SK-N-SH (cell line): ENCODE measurements around the gene SEPSECS. TPM values are rescaled to one million over a fixed set of nuclear protein-coding genes. Genes with fewer than 3 reads are reported as not detected.
A peak's percentile ranks its signal among the peaks of the same experiment; 100 is the strongest.

Experiments
- CTCF ChIA-PET: fragments of 300-600, 350-600 bp; formaldehyde crosslinking; extraction: SDS; loops from one replicate; lab custom pipeline; 2021; lab: Yijun Ruan, JAX
- POLR2A ChIA-PET: fragments of 350-600 bp; sonication (Branson Sonifier 250); formaldehyde crosslinking; extraction: SDS; loops from one replicate; lab custom pipeline; 2020; ENCODE audit warnings: antibody characterized with exemption, inconsistent platforms; lab: Yijun Ruan, JAX
- DNase-seq: peaks from one replicate; pipeline ENCODE4 v3.0.0; 2012
- H2AFZ ChIP-seq: fragments of 200-600 bp; sonication (generic); 2 replicates; pipeline ENCODE4 v1.8.1; 2016; ENCODE audit warnings: antibody characterized with exemption, mild to moderate bottlenecking, low read depth
- H3F3A ChIP-seq: fragments of 200-600 bp; sonication (generic); replicated peaks from 2 replicates; pipeline ENCODE3; 2016; ENCODE audit warnings: antibody characterized with exemption, mild to moderate bottlenecking; ENCODE audit not compliant: insufficient read depth
- H3K27ac ChIP-seq, 2 experiments: fragments of 200-500 bp in 1 of 2; fragments of 200-600 bp in 1 of 2; sonication (Bioruptor generic) in 1 of 2; sonication (generic), shearing (Covaris generic) in 1 of 2; 2 replicates each; pipeline versions ENCODE4 v1.5.1 to v1.6.1; 2014 to 2016; ENCODE audit warnings: low read depth in 2 of 2, inconsistent platforms in 1 of 2, low read length in 1 of 2, mild to moderate bottlenecking in 1 of 2, mixed read lengths in 1 of 2
- H3K27me3 ChIP-seq: fragments of 200-600 bp; sonication (generic), shearing (Covaris generic); 2 replicates; pipeline ENCODE4 v1.6.1; 2016; ENCODE audit warnings: mixed run types; ENCODE audit not compliant: insufficient read depth
- H3K36me3 ChIP-seq, 2 experiments: fragments of 200-500 bp in 1 of 2; fragments of 200-600 bp in 1 of 2; sonication (Bioruptor generic) in 1 of 2; sonication (generic) in 1 of 2; replicated peaks in 1 of 2; 2 replicates each; pipeline versions ENCODE3 to v1.5.1; 2014 to 2016; ENCODE audit warnings: low read length in 1 of 2, mild to moderate bottlenecking in 1 of 2; ENCODE audit not compliant: insufficient read depth in 2 of 2, control insufficient read depth in 1 of 2
- H3K4me1 ChIP-seq, 2 experiments: fragments of 200-500 bp in 1 of 2; fragments of 200-600 bp in 1 of 2; sonication (Bioruptor generic) in 1 of 2; sonication (generic), shearing (Covaris generic) in 1 of 2; 2 replicates each; pipeline versions ENCODE4 v1.5.1 to v1.6.1; 2014 to 2016; ENCODE audit warnings: low read depth in 1 of 2, low read length in 1 of 2, mixed run types in 1 of 2; ENCODE audit not compliant: insufficient read depth in 2 of 2, control insufficient read depth in 1 of 2
- H3K4me2 ChIP-seq: fragments of 200-600 bp; sonication (generic), shearing (Covaris generic); 2 replicates; pipeline ENCODE4 v1.6.1; 2017; ENCODE audit warnings: mixed run types
- H3K4me3 ChIP-seq, 2 experiments: fragments of 200-500 bp in 1 of 2; fragments of 200-600 bp in 1 of 2; sonication (Bioruptor generic) in 1 of 2; sonication (generic), shearing (Covaris generic) in 1 of 2; 2 replicates each; pipeline versions ENCODE4 v1.5.1 to v1.8.1; 2014 to 2016; ENCODE audit warnings: low read depth in 2 of 2, inconsistent platforms in 1 of 2, low read length in 1 of 2, mild to moderate bottlenecking in 1 of 2, mixed read lengths in 1 of 2, moderate library complexity in 1 of 2
- H3K79me2 ChIP-seq: fragments of 200-600 bp; sonication (generic); 2 replicates; pipeline ENCODE4 v1.8.1; 2017; ENCODE audit warnings: mild to moderate bottlenecking; ENCODE audit not compliant: insufficient read depth
- H3K9ac ChIP-seq: fragments of 200-600 bp; sonication (generic); 2 replicates; pipeline ENCODE4 v1.6.1; 2017; ENCODE audit warnings: mixed run types
- H3K9me2 ChIP-seq: fragments of 200-600 bp; sonication (generic); 2 replicates; pipeline ENCODE4 v1.6.1; 2017; ENCODE audit warnings: mixed run types
- H3K9me3 ChIP-seq: fragments of 200-600 bp; sonication (generic); 2 replicates; pipeline ENCODE4 v1.6.1; 2017; ENCODE audit warnings: mixed run types, mild to moderate bottlenecking, moderate library complexity
- H4K20me1 ChIP-seq: fragments of 200-600 bp; sonication (generic); 2 replicates; pipeline ENCODE4 v1.6.1; 2017; ENCODE audit warnings: mild to moderate bottlenecking, mixed run types; ENCODE audit not compliant: insufficient read depth
- CHD2 ChIP-seq: fragments of 150-350 bp; IDR thresholded peaks from 2 replicates; pipeline ENCODE4 v1.6.1; 2018; ENCODE audit warnings: low read length; ENCODE audit not compliant: partially characterized antibody
- CTCF ChIP-seq: fragments of 200-600 bp; sonication (generic); IDR thresholded peaks from 2 replicates; pipeline ENCODE4 v1.6.1; 2017; ENCODE audit warnings: antibody characterized with exemption, mild to moderate bottlenecking, moderate library complexity
- EP300 ChIP-seq, 2 experiments: IDR thresholded peaks; 2 replicates each; pipeline versions ENCODE4 v1.4.0 to v1.6.1; 2012; ENCODE audit warnings: borderline replicate concordance in 1 of 2, low read depth in 1 of 2, low read length in 1 of 2
- FOSL2 ChIP-seq: IDR thresholded peaks from 2 replicates; pipeline ENCODE4 v1.4.0; 2012; ENCODE audit warnings: low read depth, mild to moderate bottlenecking, moderate library complexity, borderline replicate concordance
- FOXJ3 ChIP-seq: sonication (generic); formaldehyde crosslinking; IDR thresholded peaks from 2 replicates; pipeline ENCODE4 v1.5.1; 2020; ENCODE audit warnings: mild to moderate bottlenecking, missing genetic modification reagents
- FOXM1 ChIP-seq: IDR thresholded peaks from 2 replicates; pipeline ENCODE4 v1.4.0; 2012; ENCODE audit warnings: low read depth, mild to moderate bottlenecking
- GATA2 ChIP-seq: sonication (generic); formaldehyde crosslinking; IDR thresholded peaks from 2 replicates; pipeline ENCODE4 v1.5.0; 2020; ENCODE audit warnings: mild to moderate bottlenecking, missing genetic modification reagents
- JUND ChIP-seq: IDR thresholded peaks from 2 replicates; pipeline ENCODE4 v1.4.0; 2012
- MAX ChIP-seq: IDR thresholded peaks from 2 replicates; pipeline ENCODE4 v1.4.0; 2012; ENCODE audit warnings: low read depth
- MEF2A ChIP-seq: IDR thresholded peaks from 2 replicates; pipeline ENCODE4 v1.4.0; 2012; ENCODE audit warnings: low read depth, borderline replicate concordance
- MXI1 ChIP-seq: IDR thresholded peaks from 2 replicates; pipeline ENCODE4 v1.6.1; 2012; ENCODE audit warnings: mild to moderate bottlenecking, low read depth, low read length, improper control_type of control experiment
- NFIC ChIP-seq: IDR thresholded peaks from 2 replicates; pipeline ENCODE4 v1.4.0; 2012; ENCODE audit warnings: borderline replicate concordance
- NRF1 ChIP-seq: IDR thresholded peaks from 2 replicates; pipeline ENCODE4 v1.6.1; 2012; ENCODE audit warnings: low read depth, mild to moderate bottlenecking, low read length
- PBX3 ChIP-seq: IDR thresholded peaks from 2 replicates; pipeline ENCODE4; 2012
- POLR2AphosphoS5 ChIP-seq: IDR thresholded peaks from 2 replicates; pipeline ENCODE4 v1.6.1; 2012; ENCODE audit warnings: low read depth, low read length
- RAD21 ChIP-seq: IDR thresholded peaks from 2 replicates; pipeline ENCODE4 v1.6.1; 2012; ENCODE audit warnings: mild to moderate bottlenecking, low read length
- RCOR1 ChIP-seq: fragments of 150-350 bp; IDR thresholded peaks from 2 replicates; pipeline ENCODE4 v1.6.1; 2017; ENCODE audit warnings: antibody characterized with exemption, low read length
- RFX5 ChIP-seq: IDR thresholded peaks from 2 replicates; pipeline ENCODE4 v1.6.1; 2012; ENCODE audit warnings: mild to moderate bottlenecking, improper control_type of control experiment, low read length
- RXRA ChIP-seq: IDR thresholded peaks from 2 replicates; pipeline ENCODE4 v1.4.0; 2012; ENCODE audit warnings: low read depth, mild to moderate bottlenecking, borderline replicate concordance
- SMC3 ChIP-seq: IDR thresholded peaks from 2 replicates; pipeline ENCODE4 v1.6.1; 2012; ENCODE audit warnings: low read depth, low read length, improper control_type of control experiment
- TCF12 ChIP-seq: IDR thresholded peaks from 2 replicates; pipeline ENCODE4 v1.4.0; 2012
- TEAD4 ChIP-seq: IDR thresholded peaks from 2 replicates; pipeline ENCODE4 v1.4.0; 2012; ENCODE audit warnings: mild to moderate bottlenecking, borderline replicate concordance; ENCODE audit not compliant: insufficient read depth
- USF1 ChIP-seq: IDR thresholded peaks from 2 replicates; pipeline ENCODE4 v1.4.0; 2012; ENCODE audit warnings: low read depth, borderline replicate concordance
- USF2 ChIP-seq: fragments of 150-350 bp; IDR thresholded peaks from 2 replicates; pipeline ENCODE4 v1.6.1; 2017; ENCODE audit warnings: antibody characterized with exemption, low read length, low read depth, borderline replicate concordance
- YY1 ChIP-seq: IDR thresholded peaks from 2 replicates; pipeline ENCODE4 v1.4.0; 2012; ENCODE audit warnings: low read depth, mild to moderate bottlenecking
- ZBTB33 ChIP-seq: IDR thresholded peaks from 2 replicates; pipeline ENCODE4 v1.4.0; 2012; ENCODE audit warnings: low read depth, borderline replicate concordance
- WGBS: methylation state at CpG from one replicate; pipeline ENCODE4 v1.1.6; 2017; ENCODE audit warnings: low lambda C conversion rate; 5-methylcytosine and 5-hydroxymethylcytosine counted together
- polyA plus RNA-seq, 3 experiments: library from polyadenylated mRNA; depleted of rRNA; stranded (reverse); fragments of >200 nt; gene quantifications; 2 replicates each; pipeline ENCODE4 v1.2.3, GENCODE V29; 2012

SEPSECS gene
- polyA plus RNA-seq (2012; rRNA removed), result 2.0 and 2.7 TPM in 2 replicates
- polyA plus RNA-seq (2012; cell fraction: cytosol; rRNA removed), result 2.4 TPM in 2 replicates
- polyA plus RNA-seq (2012; cell fraction: nucleus; rRNA removed), result 2.4 and 6.8 TPM in 2 replicates

- POLR2A ChIA-PET, result interaction anchor here (0.9 to 1.4 kb wide), 2 partner anchors 12 to 74 kb away, joined by 3 to 4 read pairs; partner anchors contain the start of gene PI4K2B
- WGBS, result under 1% methylated on average over 50 of the region's 66 CpGs
- H3K9ac ChIP-seq, result peak within 1 kb of the TSS; percentile 70
- TF ChIP-seq JUND (no peak), SMC3 (0 out of 2 replicates have a peak, but pooled peaks have one; percentile 2), FOXM1 (no peak), TCF12 (0 out of 2 replicates have a peak, but pooled peaks have one; percentile 3), PBX3 (0 out of 2 replicates have a peak, but pooled peaks have one; percentile 2), YY1 (no peak; the same call in none of the 2 replicates), CHD2 (peak; percentile 59), USF1 (no peak), FOXJ3 (CRISPR knock-in tag) (peak; percentile 66), GATA2 (CRISPR knock-in tag) (no peak), EP300 (IDR thresholded peaks at IDR 0.05; ENCODE audit: borderline replicate concordance in 1 of 2, low read depth in 1 of 2, low read length in 1 of 2) (peak in 1 of 2 experiments; percentile 31; a peak in 1 of 4 replicates), ZBTB33 (0 out of 2 replicates have a peak, but pooled peaks have one; percentile 69), NRF1 (peak; percentile 97), RAD21 (no peak), MXI1 (peak; percentile 49), CTCF (no peak), TEAD4 (no peak), FOSL2 (no peak), MEF2A (no peak), USF2 (no peak), NFIC (peak; percentile 32; the same call in 1 of the 2 replicates), RCOR1 (peak; percentile 46), MAX (peak; percentile 76), POLR2AphosphoS5 (peak; percentile 37; the same call in 1 of the 2 replicates), RFX5 (no peak), RXRA (no peak)
Measured at GRCh38 chr4:25159837-25160713, at the start of gene SEPSECS. TSS of gene SEPSECS (minus strand) at chr4:25160449. CDS start at chr4:25160369, 80 bp downstream.

More at GRCh38 chr4:25159837-25160713, at the start of gene SEPSECS:
- DNase-seq, result peak; percentile 86
- peak within 1 kb of the TSS; percentile 89 for H3K4me2 ChIP-seq
- no peaks in the 10 kb centered on the region for H3K27me3 ChIP-seq
- H3K9me3 ChIP-seq, result no peaks in the 10 kb centered on the region
- H3K4me1 ChIP-seq, result peaks cover 0 to 14% of the 10 kb centered on the region in 2 experiments; a peak in 2 of 4 replicates
- no peaks in the 10 kb centered on the region; the same call in 1 of the 2 replicates for H3K79me2 ChIP-seq
- H3K4me3 ChIP-seq, result peak within 1 kb of the TSS; percentile 84 to 93
- no peaks in the 10 kb centered on the region for H3K9me2 ChIP-seq
- H3K36me3 ChIP-seq, result peaks cover 3 to 10% of the 10 kb centered on the region in 2 experiments
- CTCF ChIA-PET, result interaction anchor here (1.3 to 1.9 kb wide), 2 partner anchors 15 to 153 kb away, joined by 7 to 13 read pairs; partner anchors contain the start of gene ZCCHC4
- peak within 1 kb of the TSS; percentile 86 to 87 for H3K27ac ChIP-seq
- peak within 1 kb of the TSS; percentile 89 for H2AFZ ChIP-seq
- H3F3A ChIP-seq, result peaks cover 21% of the 10 kb centered on the region
- no peaks in the 10 kb centered on the region for H4K20me1 ChIP-seq
